ENCODE data around the gene ITPRIPL1.

ITPRIPL1 gene

GRCh38 chr2:96316999-96317398 lies 8.1 kb upstream of the ITPRIPL1 start:
- no peak for TF ChIP-seq CTCF (conservative IDR thresholded peaks at IDR 0.05)
- TF ChIP-seq ZFX (IDR thresholded peaks at IDR 0.05): no peak

GRCh38 chr2:96317584-96317997 lies 7.5 kb upstream of the ITPRIPL1 start:
- TF ChIP-seq CTCF (conservative IDR thresholded peaks at IDR 0.05): no peak
- TF ChIP-seq ZFX (IDR thresholded peaks at IDR 0.05): no peak
- H3K27ac ChIP-seq: no peak overlapping the region

More at GRCh38 chr2:96316999-96317398, 8.1 kb upstream of the ITPRIPL1 start:
- H3K27ac ChIP-seq: no peak overlapping the region

- no peak for TF ChIP-seq ZFX (IDR thresholded peaks at IDR 0.05)
- TF ChIP-seq CTCF (conservative IDR thresholded peaks at IDR 0.05): no peak
- no peak overlapping the region for H3K27ac ChIP-seq
These were observed 6.4 kb upstream of the ITPRIPL1 start for GRCh38 chr2:96318723-96319122.

- TF ChIP-seq ZFX (IDR thresholded peaks at IDR 0.05): no peak
- no peak for TF ChIP-seq CTCF (conservative IDR thresholded peaks at IDR 0.05)
- H3K27ac ChIP-seq: no peak overlapping the region
These were observed 5.7 kb upstream of the ITPRIPL1 start for GRCh38 chr2:96319396-96319795.

DNA sequence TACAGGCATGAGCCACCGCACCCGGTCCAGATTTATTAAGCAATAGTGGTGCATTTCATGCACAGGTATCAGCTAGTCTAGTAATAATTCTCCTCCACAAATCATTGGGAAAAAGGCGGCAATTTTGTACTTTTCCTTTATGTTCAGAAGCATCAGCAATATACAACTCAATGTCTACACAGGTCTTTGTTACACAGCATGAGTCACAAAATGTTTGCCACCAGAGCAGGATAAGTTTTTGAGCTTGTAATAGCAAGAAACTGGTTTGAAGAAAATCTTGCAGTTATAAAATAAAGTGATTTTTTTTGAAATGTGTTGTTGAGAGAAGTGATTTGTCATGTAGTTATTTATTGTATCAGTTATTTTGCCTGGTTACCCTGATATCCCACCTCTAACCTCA lies 4.8 kb upstream of the ITPRIPL1 start:
- TF ChIP-seq ZFX (IDR thresholded peaks at IDR 0.05) (no peak), CTCF (conservative IDR thresholded peaks at IDR 0.05) (no peak)
- H3K27ac ChIP-seq: no peak overlapping the region

- H3K27ac ChIP-seq: peak overlapping the region; percentile 7; the same call in 1 of the 2 replicates
- no peak for TF ChIP-seq ZFX (IDR thresholded peaks at IDR 0.05)
- TF ChIP-seq CTCF (conservative IDR thresholded peaks at IDR 0.05): no peak
These were observed 4.1 kb upstream of the ITPRIPL1 start for GRCh38 chr2:96320728-96321622.

GRCh38 chr2:96323849-96324248 lies 1.3 kb upstream of the ITPRIPL1 start:
- TF ChIP-seq ZFX (IDR thresholded peaks at IDR 0.05) (no peak), CTCF (conservative IDR thresholded peaks at IDR 0.05) (no peak)

More at GRCh38 chr2:96323849-96324248, 1.3 kb upstream of the ITPRIPL1 start:
- H3K27ac ChIP-seq: no peak overlapping the region

Measured in C4-2B (cell line).